GM23338 (cell line): ENCODE measurements around the gene DTX4. TPM values are rescaled to one million over a fixed set of nuclear protein-coding genes. Genes with fewer than 3 reads are reported as not detected.

Source experiments
- ATAC-seq: fragments of 200-7000 bp; cut with Tn5 transposase; 3 replicates; pipeline ENCODE4 v1.9.1; 2020
- DNase-seq: peaks from one replicate; pipeline ENCODE4 v3.0.0-alpha.2; 2015; ENCODE audit warnings: low spot score
- H2AFZ ChIP-seq: fragments of 200-600 bp; sonication (generic); 2 replicates; pipeline ENCODE4 v1.8.0; 2016; ENCODE audit warnings: antibody characterized with exemption, mild to moderate bottlenecking, moderate library complexity
- H3F3A ChIP-seq: fragments of 200-600 bp; sonication (generic); replicated peaks from 2 replicates; pipeline ENCODE4 v1.8.0; 2017; ENCODE audit warnings: antibody characterized with exemption, mixed run types, low read depth
- H3K27ac ChIP-seq: fragments of 200-600 bp; sonication (generic); 2 replicates; pipeline ENCODE4 v1.6.1; 2016; ENCODE audit warnings: low read depth
- H3K27me3 ChIP-seq: fragments of 200-600 bp; sonication (generic); 2 replicates; pipeline ENCODE4 v1.8.0; 2016; ENCODE audit warnings: mild to moderate bottlenecking, mixed run types, moderate library complexity; ENCODE audit not compliant: insufficient read depth
- H3K36me3 ChIP-seq: fragments of 200-600 bp; sonication (generic); 2 replicates; pipeline ENCODE4 v1.8.0; 2016; ENCODE audit warnings: mild to moderate bottlenecking; ENCODE audit not compliant: insufficient read depth
- H3K4me1 ChIP-seq: fragments of 200-600 bp; sonication (generic); 2 replicates; pipeline ENCODE4 v1.8.0; 2016; ENCODE audit warnings: mild to moderate bottlenecking, moderate library complexity; ENCODE audit not compliant: insufficient read depth
- H3K4me2 ChIP-seq: fragments of 200-600 bp; sonication (generic); 2 replicates; pipeline ENCODE4 v1.7.1; 2017; ENCODE audit warnings: mixed run types
- H3K4me3 ChIP-seq: fragments of 200-600 bp; sonication (generic); 2 replicates; pipeline ENCODE4 v1.6.1; 2016; ENCODE audit warnings: mixed run types
- H3K79me2 ChIP-seq: fragments of 200-600 bp; sonication (generic); replicated peaks from 2 replicates; pipeline ENCODE4 v1.8.0; 2017; ENCODE audit warnings: mild to moderate bottlenecking; ENCODE audit not compliant: insufficient read depth
- H3K9me2 ChIP-seq: fragments of 200-600 bp; sonication (generic); 2 replicates; pipeline ENCODE4 v1.8.0; 2017; ENCODE audit not compliant: insufficient read depth
- H4K20me1 ChIP-seq: fragments of 200-600 bp; sonication (generic); replicated peaks from 2 replicates; pipeline ENCODE4 v1.8.0; 2017; ENCODE audit warnings: mild to moderate bottlenecking; ENCODE audit not compliant: insufficient read depth
- H3K27ac Mint-ChIP-seq: 2 replicates; pipeline ENCODE4 v1.8.0; 2020; ENCODE audit warnings: inconsistent platforms, mild to moderate bottlenecking, moderate library complexity, mixed read lengths
- H3K27me3 Mint-ChIP-seq: 3 replicates; pipeline ENCODE4 v1.8.0; 2022; ENCODE audit warnings: low read depth, mild to moderate bottlenecking, moderate library complexity, mixed read lengths, inconsistent platforms; ENCODE audit not compliant: insufficient read depth, poor library complexity
- H3K36me3 Mint-ChIP-seq: 3 replicates; pipeline ENCODE4 v1.8.0; 2021; ENCODE audit warnings: low read depth, mild to moderate bottlenecking, inconsistent platforms, moderate library complexity, mixed read lengths
- H3K4me1 Mint-ChIP-seq: 3 replicates; pipeline ENCODE4 v1.8.0; 2020; ENCODE audit warnings: mild to moderate bottlenecking, inconsistent platforms, mixed read lengths
- H3K4me3 Mint-ChIP-seq: 3 replicates; pipeline ENCODE4 v1.8.0; 2021; ENCODE audit warnings: moderate library complexity, mild to moderate bottlenecking, inconsistent platforms, mixed read lengths
- H3K9me3 Mint-ChIP-seq: 3 replicates; pipeline ENCODE4 v1.8.0; 2020; ENCODE audit warnings: moderate library complexity, mild to moderate bottlenecking, inconsistent platforms, mixed read lengths
- CREB1 ChIP-seq: fragments of 250-450 bp; sonication (Bioruptor Pico); IDR thresholded peaks from 2 replicates; pipeline ENCODE4 v1.5.0; 2020; ENCODE audit warnings: low read depth, mild to moderate bottlenecking, moderate library complexity
- CTCF ChIP-seq, 2 experiments: fragments of 200-600 bp in 1 of 2; sonication (generic) in 1 of 2; conservative IDR thresholded peaks; 2 replicates each; pipeline versions ENCODE4 v1.5.1 to v1.6.1; 2016 to 2017; ENCODE audit warnings: antibody characterized with exemption in 2 of 2, low read depth in 2 of 2, mild to moderate bottlenecking in 2 of 2, moderate library complexity in 1 of 2
- ETS1 ChIP-seq: IDR thresholded peaks from 2 replicates; pipeline ENCODE4 v1.6.1; 2016; ENCODE audit warnings: antibody characterized with exemption
- EZH2 ChIP-seq: fragments of 200-600 bp; sonication (generic); IDR thresholded peaks from one replicate; pipeline ENCODE4 v1.8.0; 2017; ENCODE audit warnings: antibody characterized with exemption, mild to moderate bottlenecking, low read depth; ENCODE audit not compliant: unreplicated experiment
- EZH2phosphoT487 ChIP-seq: fragments of 200-600 bp; sonication (generic); IDR thresholded peaks from one replicate; pipeline ENCODE4 v1.8.1; 2018; ENCODE audit warnings: antibody characterized with exemption; ENCODE audit not compliant: unreplicated experiment
- JUNB ChIP-seq: IDR thresholded peaks from one replicate; pipeline ENCODE4 v1.6.1; 2016; ENCODE audit warnings: antibody characterized with exemption; ENCODE audit not compliant: unreplicated experiment
- NANOG ChIP-seq: IDR thresholded peaks from 2 replicates; pipeline ENCODE4 v1.6.1; 2016; ENCODE audit warnings: antibody characterized with exemption, borderline replicate concordance
- POLR2AphosphoS5 ChIP-seq: IDR thresholded peaks from 2 replicates; pipeline ENCODE4 v1.6.1; 2016; ENCODE audit warnings: antibody characterized with exemption, low read depth
- REST ChIP-seq: IDR thresholded peaks from one replicate; pipeline ENCODE4 v1.6.1; 2018; ENCODE audit warnings: antibody characterized with exemption; ENCODE audit not compliant: unreplicated experiment
- STAT1 ChIP-seq: IDR thresholded peaks from one replicate; pipeline ENCODE4 v1.6.1; 2016; ENCODE audit warnings: antibody characterized with exemption; ENCODE audit not compliant: unreplicated experiment
- ZNF114 ChIP-seq: fragments of 250-450 bp; sonication (Bioruptor Pico); IDR thresholded peaks from 2 replicates; pipeline ENCODE4 v1.5.0; 2020; ENCODE audit warnings: mild to moderate bottlenecking, moderate library complexity
- ZNF331 ChIP-seq: fragments of 250-450 bp; sonication (Bioruptor Pico); IDR thresholded peaks from 2 replicates; pipeline ENCODE4 v1.5.0; 2020; ENCODE audit warnings: low read depth, mild to moderate bottlenecking, moderate library complexity
- ZNF462 ChIP-seq: fragments of 250-450 bp; sonication (Bioruptor Pico); IDR thresholded peaks from 2 replicates; pipeline ENCODE4 v1.5.0; 2020; ENCODE audit warnings: mild to moderate bottlenecking, moderate library complexity
- polyA plus RNA-seq: library from polyadenylated mRNA; unstranded; fragments of >200 nt; fragmentation: Nextera tagmentation; extraction: Ambion mirVana; gene quantifications from 2 replicates; pipeline ENCODE4 v1.2.1, GENCODE V29; 2016
- total RNA-seq: library from RNA; depleted of rRNA; stranded (reverse); fragments of >200 nt; shearing (Covaris generic); gene quantifications from 2 replicates; pipeline ENCODE4 v1.2.3, GENCODE V29; 2014

The DTX4 gene
- total and polyA plus RNA-seq, 2 experiments from 2014 or later: 4.2 to 14.7 TPM

GRCh38 chr11:59191095-59191494 lies 19.2 kb downstream of the DTX4 start:
- H3K4me3 Mint-ChIP-seq: no peak overlapping the region
- Histone ChIP-seq H3K27me3 (no peaks in the 10 kb centered on the region), H3K36me3 (peaks cover 15% of the 10 kb centered on the region), H2AFZ (no peak overlapping the region), H3F3A (no peaks in the 10 kb centered on the region), H3K4me2 (no peak overlapping the region), H3K4me3 (no peak overlapping the region), H3K79me2 (peaks cover 7% of the 10 kb centered on the region), H4K20me1 (no peaks in the 10 kb centered on the region; the same call in 1 of the 2 replicates), H3K4me1 (no peaks in the 10 kb centered on the region), H3K9me2 (0 out of 2 replicates have a peak, but pooled peaks cover 4% of the 10 kb centered on the region), H3K27ac (no peak overlapping the region)
- peaks cover 2% of the 10 kb centered on the region; the same call in 1 of the 3 replicates for H3K9me3 Mint-ChIP-seq
- H3K27me3 Mint-ChIP-seq: no peaks in the 10 kb centered on the region
- peaks cover 2% of the 10 kb centered on the region; the same call in 2 of the 3 replicates for H3K4me1 Mint-ChIP-seq
- no peak for ATAC-seq
- TF ChIP-seq EZH2 (no peak), REST (no peak), JUNB (no peak), STAT1 (no peak), EZH2phosphoT487 (no peak), ZNF114 (CRISPR knock-in tag) (no peak), ZNF331 (CRISPR knock-in tag) (no peak), POLR2AphosphoS5 (no peak), ETS1 (no peak), CREB1 (no peak), ZNF462 (CRISPR knock-in tag) (no peak), CTCF (conservative IDR thresholded peaks at IDR 0.05; ENCODE audit: low read depth in 2 of 2) (no peak), NANOG (no peak)
- DNase-seq: no peak
- H3K36me3 Mint-ChIP-seq: peaks cover 78% of the 10 kb centered on the region
- H3K27ac Mint-ChIP-seq: no peak overlapping the region
